ENCODE data around the gene MUC20.

GRCh38 chr3:195698325-195698646 is 22.5 kb upstream of the MUC20 start:
- TF ChIP-seq, protein P1, sequence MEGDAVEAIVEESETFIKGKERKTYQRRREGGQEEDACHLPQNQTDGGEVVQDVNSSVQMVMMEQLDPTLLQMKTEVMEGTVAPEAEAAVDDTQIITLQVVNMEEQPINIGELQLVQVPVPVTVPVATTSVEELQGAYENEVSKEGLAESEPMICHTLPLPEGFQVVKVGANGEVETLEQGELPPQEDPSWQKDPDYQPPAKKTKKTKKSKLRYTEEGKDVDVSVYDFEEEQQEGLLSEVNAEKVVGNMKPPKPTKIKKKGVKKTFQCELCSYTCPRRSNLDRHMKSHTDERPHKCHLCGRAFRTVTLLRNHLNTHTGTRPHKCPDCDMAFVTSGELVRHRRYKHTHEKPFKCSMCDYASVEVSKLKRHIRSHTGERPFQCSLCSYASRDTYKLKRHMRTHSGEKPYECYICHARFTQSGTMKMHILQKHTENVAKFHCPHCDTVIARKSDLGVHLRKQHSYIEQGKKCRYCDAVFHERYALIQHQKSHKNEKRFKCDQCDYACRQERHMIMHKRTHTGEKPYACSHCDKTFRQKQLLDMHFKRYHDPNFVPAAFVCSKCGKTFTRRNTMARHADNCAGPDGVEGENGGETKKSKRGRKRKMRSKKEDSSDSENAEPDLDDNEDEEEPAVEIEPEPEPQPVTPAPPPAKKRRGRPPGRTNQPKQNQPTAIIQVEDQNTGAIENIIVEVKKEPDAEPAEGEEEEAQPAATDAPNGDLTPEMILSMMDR (IDR thresholded peaks at IDR 0.05 in 4 of 5, conservative IDR thresholded peaks at IDR 0.05 in 1 of 5) = no peak
- TF ChIP-seq POLR2A (IDR thresholded peaks at IDR 0.05) = no peak

Measured in gastrocnemius medialis (tissue), 4 donors.